Gastroesophageal sphincter (tissue), 4 donors: Measurements from ENCODE around the gene MYO1D. TPM values are rescaled to one million over a fixed set of nuclear protein-coding genes. Genes with fewer than 3 reads are reported as not detected.
"Not testable (repeated sequence)": the region's sequence is repeated elsewhere in the genome, so short reads cannot be mapped to it uniquely, and the experiment has no call there.

Source experiments
- ATAC-seq: fragments of 150-250 bp; one replicate; pipeline ENCODE4 v1.9.1; 2016; ENCODE audit warnings: mild to moderate bottlenecking, moderate library complexity
- H3K27ac ChIP-seq, 4 donors: fragments of 200-600 bp; sonication (generic) in 3 of 4; 1 replicate in 3 of 4; 2 replicates in 1 of 4; pipeline ENCODE4 v1.5.1; 2016 to 2019
- H3K27me3 ChIP-seq: fragments of 200-600 bp; sonication (generic); one replicate; pipeline ENCODE4 v1.5.1; 2019
- H3K36me3 ChIP-seq, 2 donors: fragments of 200-600 bp; sonication (generic); one replicate each; pipeline ENCODE4 v1.5.1; 2019; ENCODE audit warnings: control low read depth in 1 of 2
- H3K4me1 ChIP-seq, 3 donors: fragments of 200-600 bp; sonication (generic); 1 replicate in 2 of 3; 2 replicates in 1 of 3; pipeline ENCODE4 v1.5.1; 2016 to 2019; ENCODE audit warnings: control low read depth in 2 of 3
- H3K4me3 ChIP-seq, 2 donors: fragments of 200-600 bp; sonication (generic); one replicate each; pipeline ENCODE4 v1.5.1; 2019; ENCODE audit warnings: mild to moderate bottlenecking in 1 of 2, moderate library complexity in 1 of 2
- H3K9me3 ChIP-seq, 3 donors: fragments of 200-600 bp; sonication (generic); one replicate each; pipeline ENCODE4 v1.5.1; 2017 to 2019; ENCODE audit warnings: control low read depth in 2 of 3
- CTCF ChIP-seq, 4 experiments: fragments of 200-600 bp in 2 of 4; fragments of 450-650 bp in 2 of 4; sonication (generic) in 1 of 4; IDR thresholded peaks; one replicate each; pipeline ENCODE4 v1.5.1; 2017 to 2019; ENCODE audit warnings: antibody characterized with exemption in 4 of 4, mild to moderate bottlenecking in 2 of 4, moderate library complexity in 2 of 4
- EP300 ChIP-seq: sonication (generic); formaldehyde crosslinking; IDR thresholded peaks from one replicate; pipeline ENCODE4 v1.6.1; 2017; ENCODE audit warnings: antibody characterized with exemption, mild to moderate bottlenecking
- POLR2A ChIP-seq, 2 donors: fragments of 450-650 bp; IDR thresholded peaks; one replicate each; pipeline ENCODE4 v1.6.1; 2017; ENCODE audit warnings: antibody characterized with exemption in 2 of 2, mild to moderate bottlenecking in 2 of 2, moderate library complexity in 1 of 2
- POLR2AphosphoS5 ChIP-seq: sonication (generic); formaldehyde crosslinking; IDR thresholded peaks from one replicate; pipeline ENCODE4 v1.6.1; 2017; ENCODE audit warnings: antibody characterized with exemption
- WGBS, 2 donors: methylation state at CpG; one replicate each; pipeline ENCODE4 v1.1.5; 2018; ENCODE audit warnings: low coverage in 1 of 2; 5-methylcytosine and 5-hydroxymethylcytosine counted together
- total RNA-seq, 4 donors: library from RNA; depleted of rRNA; stranded (reverse); fragments of >200 nt; gene quantifications; one replicate each; pipeline ENCODE4 v1.1.0, GENCODE V29; 2016

Gene MYO1D
- 10 to 100 TPM; 28.2 to 63.5 (median 47.2) TPM for total RNA-seq

GRCh38 chr17:32876417-32877163 is at the start of gene MYO1D:
Gene MYO1D (minus strand): TSS chr17:32877124. CDS start chr17:32876872, 252 bp downstream.
- peak; percentile 35 for ATAC-seq
- Histone ChIP-seq H3K4me3 (peak within 1 kb of the TSS; percentile 66 to 92), H3K36me3 (no peaks in the 10 kb centered on the region), H3K4me1 (peaks cover 0 to 29% (median 6%) of the 10 kb centered on the region in 3 donors), H3K27ac (peak within 1 kb of the TSS; percentile 52 to 91 (median 86)), H3K9me3 (no peaks in the 10 kb centered on the region), H3K27me3 (no peaks in the 10 kb centered on the region)
- 0% methylated on average over 2 of the region's 101 CpGs; no CpG with 5 or more reads in 1 of the 2 donors for WGBS, 2 donors
- TF ChIP-seq POLR2A (IDR thresholded peaks at IDR 0.05) (peak; percentile 80 to 82), CTCF (IDR thresholded peaks at IDR 0.05) (peak in 3 of 4 experiments; percentile 36 to 67 (median 49)), EP300 (no peak), POLR2AphosphoS5 (peak; percentile 46)

- TF ChIP-seq EP300: no peak
- Histone ChIP-seq H3K27me3 (no peaks in the 10 kb centered on the region), H3K4me1 (peaks cover 0 to 25% (median 5%) of the 10 kb centered on the region in 3 donors), H3K4me3 (no peak overlapping the region), H3K27ac (no peak overlapping the region), H3K9me3 (no peaks in the 10 kb centered on the region), H3K36me3 (no peaks in the 10 kb centered on the region)
- WGBS, 2 donors: 84 to 97% methylated on average over 4 to 5 of the region's 5 CpGs
- no peak for ATAC-seq
Observed at GRCh38 chr17:32926183-32926582, 49.3 kb upstream of the MYO1D start.

GRCh38 chr17:32923905-32924304 is 47.0 kb upstream of the MYO1D start:
- not testable (repeated sequence) for H3K27me3 ChIP-seq, H3K9me3 ChIP-seq, H3K36me3 ChIP-seq, H3K4me3 ChIP-seq, H3K27ac ChIP-seq, ATAC-seq
- 68 to 94% methylated on average over 3 of the region's 3 CpGs for WGBS, 2 donors
- peaks cover 0 to 11% (median 5%) of the 10 kb centered on the region in 3 donors for H3K4me1 ChIP-seq

GRCh38 chr17:32921017-32921416 is 44.1 kb upstream of the MYO1D start:
- 78% methylated on average over 4 of the region's 10 CpGs; no CpG with 5 or more reads in 1 of the 2 donors for WGBS, 2 donors
- TF ChIP-seq POLR2A (IDR thresholded peaks at IDR 0.05) (no peak), EP300 (no peak), CTCF (IDR thresholded peaks at IDR 0.05) (no peak), POLR2AphosphoS5 (no peak)
- Histone ChIP-seq H3K4me3 (no peak overlapping the region), H3K27ac (no peak overlapping the region), H3K36me3 (no peaks in the 10 kb centered on the region), H3K4me1 (no peaks in the 10 kb centered on the region), H3K27me3 (no peaks in the 10 kb centered on the region), H3K9me3 (no peaks in the 10 kb centered on the region)
- no peak for ATAC-seq

- Histone ChIP-seq H3K4me3 (no peak overlapping the region), H3K27ac (no peak overlapping the region), H3K27me3 (no peaks in the 10 kb centered on the region), H3K4me1 (no peaks in the 10 kb centered on the region), H3K9me3 (no peaks in the 10 kb centered on the region), H3K36me3 (no peaks in the 10 kb centered on the region)
- ATAC-seq: no peak
- TF ChIP-seq POLR2AphosphoS5: no peak
- no peak for TF ChIP-seq CTCF (IDR thresholded peaks at IDR 0.05)
- TF ChIP-seq POLR2A (IDR thresholded peaks at IDR 0.05): no peak
- TF ChIP-seq EP300: no peak
- WGBS, 2 donors: 75 to 79% methylated on average over 5 to 7 of the region's 8 CpGs
Observed at GRCh38 chr17:32920293-32920692, 43.4 kb upstream of the MYO1D start.

- not testable (repeated sequence) for H3K27me3 ChIP-seq, H3K36me3 ChIP-seq, H3K27ac ChIP-seq, H3K9me3 ChIP-seq, H3K4me1 ChIP-seq, H3K4me3 ChIP-seq, ATAC-seq
- 65 to 79% methylated on average over 1 to 4 of the region's 4 CpGs for WGBS, 2 donors
Observed at GRCh38 chr17:32919876-32920275, 43.0 kb upstream of the MYO1D start.
